ENCODE data around the gene WDR27. TPM values are rescaled to one million over a fixed set of nuclear protein-coding genes. Genes with fewer than 3 reads are reported as not detected.
"Not testable (repeated sequence)": the region's sequence is repeated elsewhere in the genome, so short reads cannot be mapped to it uniquely, and the experiment has no call there.

WDR27 gene
- total and polyA plus RNA-seq, 12 donors: 6.0 to 66.7 (median 27.7) TPM

DNA sequence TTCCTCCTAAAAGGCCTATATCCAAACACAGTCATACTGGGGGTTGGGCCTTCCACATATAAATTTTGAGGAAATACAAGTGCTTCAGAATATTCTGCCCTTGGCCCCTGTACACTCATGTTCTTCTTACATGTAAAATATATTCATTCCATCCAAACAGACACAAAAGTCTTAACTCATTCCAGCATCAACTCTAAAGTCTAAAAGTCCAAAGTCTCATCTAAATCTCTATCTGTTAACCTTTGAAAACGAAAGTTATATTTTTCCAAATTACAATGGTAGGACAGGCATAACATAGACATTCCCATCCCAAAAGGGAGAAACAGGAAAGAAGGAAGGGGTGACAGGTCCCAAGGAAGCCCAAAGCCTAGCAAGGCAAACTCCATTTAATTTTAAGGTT, 232.8 kb downstream of the WDR27 start:
- Histone ChIP-seq H3K4me3 (no peak overlapping the region), H3K27ac (no peak overlapping the region), H3K27me3 (no peaks in the 10 kb centered on the region), H3K9me3 (replicated peaks in 1 of 3) (no peaks in the 10 kb centered on the region), H3K4me1 (replicated peaks in 1 of 2) (no peaks in the 10 kb centered on the region), H3K36me3 (replicated peaks in 1 of 2) (no peaks in the 10 kb centered on the region)
- DNase-seq: no peak
- intact Hi-C loops (cut with DNase I): no loop called here
- 74 to 92% (median 88%) methylated on average over 1 of the region's 1 CpG for WGBS, 4 donors
- TF ChIP-seq POLR2A (IDR thresholded peaks at IDR 0.05): no peak
- TF ChIP-seq, protein P1, sequence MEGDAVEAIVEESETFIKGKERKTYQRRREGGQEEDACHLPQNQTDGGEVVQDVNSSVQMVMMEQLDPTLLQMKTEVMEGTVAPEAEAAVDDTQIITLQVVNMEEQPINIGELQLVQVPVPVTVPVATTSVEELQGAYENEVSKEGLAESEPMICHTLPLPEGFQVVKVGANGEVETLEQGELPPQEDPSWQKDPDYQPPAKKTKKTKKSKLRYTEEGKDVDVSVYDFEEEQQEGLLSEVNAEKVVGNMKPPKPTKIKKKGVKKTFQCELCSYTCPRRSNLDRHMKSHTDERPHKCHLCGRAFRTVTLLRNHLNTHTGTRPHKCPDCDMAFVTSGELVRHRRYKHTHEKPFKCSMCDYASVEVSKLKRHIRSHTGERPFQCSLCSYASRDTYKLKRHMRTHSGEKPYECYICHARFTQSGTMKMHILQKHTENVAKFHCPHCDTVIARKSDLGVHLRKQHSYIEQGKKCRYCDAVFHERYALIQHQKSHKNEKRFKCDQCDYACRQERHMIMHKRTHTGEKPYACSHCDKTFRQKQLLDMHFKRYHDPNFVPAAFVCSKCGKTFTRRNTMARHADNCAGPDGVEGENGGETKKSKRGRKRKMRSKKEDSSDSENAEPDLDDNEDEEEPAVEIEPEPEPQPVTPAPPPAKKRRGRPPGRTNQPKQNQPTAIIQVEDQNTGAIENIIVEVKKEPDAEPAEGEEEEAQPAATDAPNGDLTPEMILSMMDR (IDR thresholded peaks at IDR 0.05): no peak

DNA sequence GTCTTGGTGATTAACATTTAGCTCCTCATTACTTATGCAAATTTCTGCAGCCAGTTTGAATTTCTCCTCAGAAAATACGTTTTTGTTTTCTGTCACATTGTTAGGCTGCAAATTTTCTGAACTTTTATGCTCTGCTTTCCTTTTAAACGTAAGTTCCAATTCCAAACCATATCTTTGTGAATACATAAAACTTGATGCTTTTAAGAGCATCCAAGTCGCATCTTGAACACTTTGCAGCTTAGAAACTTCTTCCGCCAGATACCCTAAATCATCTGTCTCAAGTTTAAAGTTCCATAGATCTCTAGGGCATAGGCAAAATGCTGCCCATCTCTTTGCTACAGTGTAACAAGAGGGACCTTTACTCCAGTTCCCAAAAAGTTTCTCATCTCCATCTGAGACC, 234.1 kb downstream of the WDR27 start:
- H3K36me3 ChIP-seq (replicated peaks in 1 of 2); H3K27me3 ChIP-seq; DNase-seq; intact Hi-C loops (cut with DNase I); H3K4me3 ChIP-seq; H3K27ac ChIP-seq; H3K4me1 ChIP-seq (replicated peaks in 1 of 2); H3K9me3 ChIP-seq (replicated peaks in 1 of 3): not testable (repeated sequence)
- 82 to 92% (median 87%) methylated on average over 4 of the region's 4 CpGs for WGBS, 4 donors

GRCh38 chr6:169466256-169466655, 235.6 kb downstream of the WDR27 start:
- DNase-seq; intact Hi-C loops (cut with DNase I); H3K4me3 ChIP-seq; H3K4me1 ChIP-seq (replicated peaks in 1 of 2); H3K27ac ChIP-seq; H3K9me3 ChIP-seq (replicated peaks in 1 of 3); H3K27me3 ChIP-seq; H3K36me3 ChIP-seq (replicated peaks in 1 of 2): not testable (repeated sequence)
- 77 to 87% (median 84%) methylated on average over 2 of the region's 2 CpGs for WGBS, 4 donors

- Histone ChIP-seq H3K4me3 (no peak overlapping the region), H3K4me1 (replicated peaks in 1 of 2) (no peaks in the 10 kb centered on the region), H3K27ac (no peak overlapping the region), H3K36me3 (replicated peaks in 1 of 2) (no peaks in the 10 kb centered on the region), H3K9me3 (replicated peaks in 1 of 3) (no peaks in the 10 kb centered on the region), H3K27me3 (no peaks in the 10 kb centered on the region)
- intact Hi-C loops (cut with DNase I): no loop called here
- TF ChIP-seq POLR2A (IDR thresholded peaks at IDR 0.05): no peak
- TF ChIP-seq, protein P1 (IDR thresholded peaks at IDR 0.05): no peak
- WGBS, 4 donors: 91 to 96% (median 94%) methylated on average over 5 of the region's 5 CpGs
- no peak for DNase-seq
Measured at GRCh38 chr6:169457762-169458161, 244.1 kb downstream of the WDR27 start.

GRCh38 chr6:169456840-169457239, 245.0 kb downstream of the WDR27 start:
- Histone ChIP-seq H3K4me1 (replicated peaks in 1 of 2) (no peaks in the 10 kb centered on the region), H3K9me3 (replicated peaks in 1 of 3) (no peaks in the 10 kb centered on the region), H3K27me3 (no peaks in the 10 kb centered on the region), H3K27ac (no peak overlapping the region), H3K36me3 (replicated peaks in 1 of 2) (no peaks in the 10 kb centered on the region), H3K4me3 (no peak overlapping the region)
- TF ChIP-seq, protein P1 (IDR thresholded peaks at IDR 0.05): no peak
- TF ChIP-seq POLR2A (IDR thresholded peaks at IDR 0.05): no peak
- intact Hi-C loops (cut with DNase I): no loop called here
- DNase-seq: no peak
- 93 to 97% (median 95%) methylated on average over 6 to 12 of the region's 12 CpGs for WGBS, 4 donors
